ENCODE results near the gene COPS8.

GRCh38 chr2:237139123-237139675, 53.5 kb downstream of the COPS8 start:
- TF ChIP-seq CTCF (conservative IDR thresholded peaks at IDR 0.05; ENCODE audit: low read depth in 2 of 2) (no peak), POLR2AphosphoS5 (IDR thresholded peaks at IDR 0.05; ENCODE audit: low read depth) (no peak), JUNB (IDR thresholded peaks at IDR 0.05; ENCODE audit: unreplicated experiment) (no peak), REST (IDR thresholded peaks at IDR 0.05; ENCODE audit: unreplicated experiment) (no peak)

All from GM23338 (cell line).